Occipital lobe (tissue), 2 donors: Measurements from ENCODE around the gene CPA5. TPM values are rescaled to one million over a fixed set of nuclear protein-coding genes. Genes with fewer than 3 reads are reported as not detected.
"Not testable (repeated sequence)": the region's sequence is repeated elsewhere in the genome, so short reads cannot be mapped to it uniquely, and the experiment has no call there.

ENCODE experiments used
- DNase-seq: peaks from one replicate; lab custom pipeline; 2025; lab: John Stamatoyannopoulos, UW
- total RNA-seq: library from RNA; depleted of rRNA; stranded (reverse); fragments of >200 nt; gene quantifications from one replicate; pipeline ENCODE4 v1.2.3, GENCODE V29; 2014

The CPA5 gene
- total RNA-seq: not detected

- no peak for DNase-seq
These were observed at the start of gene CPA5 for GRCh38 chr7:130344271-130344866. Gene CPA5 (plus strand): TSS chr7:130344816. CDS start chr7:130346486, 1,670 bp downstream.

- DNase-seq: no peak
These were observed 48.2 kb upstream of the CPA5 start for GRCh38 chr7:130296221-130296951.

GRCh38 chr7:130297628-130298543 lies 46.7 kb upstream of the CPA5 start:
- no peak for DNase-seq

GRCh38 chr7:130298544-130299326 lies 45.9 kb upstream of the CPA5 start:
- DNase-seq: no peak

- no peak for DNase-seq
These were observed 44.8 kb upstream of the CPA5 start for GRCh38 chr7:130299866-130300265.

- DNase-seq: no peak
These were observed 43.1 kb upstream of the CPA5 start for GRCh38 chr7:130301501-130302020.

- no peak for DNase-seq
These were observed 42.0 kb upstream of the CPA5 start for GRCh38 chr7:130302649-130303048.

GRCh38 chr7:130303127-130303526 lies 41.5 kb upstream of the CPA5 start:
- DNase-seq: no peak

GRCh38 chr7:130303551-130303950 lies 41.1 kb upstream of the CPA5 start:
- DNase-seq: no peak

GRCh38 chr7:130303982-130304381 lies 40.6 kb upstream of the CPA5 start:
- no peak for DNase-seq

GRCh38 chr7:130304878-130305277 lies 39.7 kb upstream of the CPA5 start:
- no peak for DNase-seq

- DNase-seq: no peak
These were observed 39.1 kb upstream of the CPA5 start for GRCh38 chr7:130305433-130306042.

GRCh38 chr7:130309986-130310385 lies 34.6 kb upstream of the CPA5 start:
- no peak for DNase-seq

- no peak for DNase-seq
These were observed 30.3 kb upstream of the CPA5 start for GRCh38 chr7:130314305-130314704.

GRCh38 chr7:130319541-130319940 lies 25.1 kb upstream of the CPA5 start:
- DNase-seq: no peak

- DNase-seq: not testable (repeated sequence)
These were observed 22.9 kb upstream of the CPA5 start for GRCh38 chr7:130321542-130322229.

- DNase-seq: no peak
These were observed 22.0 kb upstream of the CPA5 start for GRCh38 chr7:130322615-130323014.

- DNase-seq: no peak
These were observed 20.2 kb upstream of the CPA5 start for GRCh38 chr7:130324306-130324943.

GRCh38 chr7:130329681-130330080 lies 14.9 kb upstream of the CPA5 start:
- DNase-seq: no peak
